Tibial nerve (tissue), 4 donors: Measurements from ENCODE around the gene RNF144B. TPM values are rescaled to one million over a fixed set of nuclear protein-coding genes. Genes with fewer than 3 reads are reported as not detected.

Source experiments
- DNase-seq, 2 donors: peaks; one replicate each; pipeline ENCODE4 v3.0.0-alpha.2; 2019; ENCODE audit warnings: low spot score in 2 of 2
- H3K27ac ChIP-seq, 4 donors: fragments of 200-600 bp; sonication (generic) in 3 of 4; one replicate each; pipeline ENCODE4 v1.5.1; 2017 to 2019; ENCODE audit warnings: mild to moderate bottlenecking in 1 of 4
- H3K27me3 ChIP-seq, 2 donors: fragments of 200-600 bp; sonication (generic) in 1 of 2; one replicate each; pipeline versions ENCODE4 v1.5.1 to v1.6.0; 2017 to 2019
- H3K36me3 ChIP-seq, 3 donors: fragments of 200-600 bp; sonication (generic); one replicate each; pipeline ENCODE4 v1.5.1; 2018 to 2019
- H3K4me1 ChIP-seq, 4 donors: fragments of 200-600 bp; sonication (generic) in 3 of 4; one replicate each; pipeline ENCODE4 v1.5.1; 2017 to 2019
- H3K4me3 ChIP-seq, 4 donors: fragments of 200-600 bp; sonication (generic) in 3 of 4; one replicate each; pipeline ENCODE4 v1.5.1; 2017 to 2019; ENCODE audit warnings: mild to moderate bottlenecking in 1 of 4, moderate library complexity in 1 of 4
- H3K9me3 ChIP-seq, 4 donors: fragments of 200-600 bp; sonication (generic) in 3 of 4; one replicate each; pipeline ENCODE4 v1.5.1; 2017 to 2019
- CTCF ChIP-seq, 5 experiments: fragments of 200-600 bp in 3 of 5; fragments of 450-650 bp in 2 of 5; sonication (generic) in 3 of 5; IDR thresholded peaks; one replicate each; pipeline ENCODE4 v1.5.1; 2016 to 2019; ENCODE audit warnings: antibody characterized with exemption in 5 of 5, mild to moderate bottlenecking in 3 of 5, moderate library complexity in 2 of 5
- EP300 ChIP-seq, 2 donors: sonication (generic); formaldehyde crosslinking; IDR thresholded peaks; one replicate each; pipeline ENCODE4 v1.6.1; 2017; ENCODE audit warnings: antibody characterized with exemption in 2 of 2, mild to moderate bottlenecking in 1 of 2
- POLR2A ChIP-seq, 2 donors: fragments of 450-650 bp; IDR thresholded peaks; one replicate each; pipeline ENCODE4 v1.6.1; 2017; ENCODE audit warnings: antibody characterized with exemption in 2 of 2, mild to moderate bottlenecking in 2 of 2, moderate library complexity in 2 of 2
- WGBS, 2 donors: methylation state at CpG; one replicate each; pipeline ENCODE4 v1.1.5; 2018; 5-methylcytosine and 5-hydroxymethylcytosine counted together
- total RNA-seq, 4 donors: library from RNA; depleted of rRNA; stranded (reverse); fragments of >200 nt; gene quantifications; one replicate each; pipeline ENCODE4 v1.1.0, GENCODE V29; 2016

RNF144B gene
- total RNA-seq, 4 donors from 2014 or later: 6.5 to 15.5 (median 13.6) TPM

- H3K4me3 ChIP-seq: peak overlapping the region in 1 of 4 donors; percentile 54
- H3K27me3 ChIP-seq: peaks cover 0 to 21% of the 10 kb centered on the region in 2 donors
- no peak for TF ChIP-seq EP300 (IDR thresholded peaks at IDR 0.05)
- TF ChIP-seq CTCF (IDR thresholded peaks at IDR 0.05): no peak
- TF ChIP-seq POLR2A (IDR thresholded peaks at IDR 0.05): no peak
- H3K4me1 ChIP-seq: peaks cover 0 to 44% (median 22%) of the 10 kb centered on the region in 4 donors
- no peaks in the 10 kb centered on the region for H3K36me3 ChIP-seq
- WGBS, 2 donors: 51 to 53% methylated on average over 2 of the region's 2 CpGs
- no peaks in the 10 kb centered on the region for H3K9me3 ChIP-seq
- peak overlapping the region in 2 of 4 donors; percentile 70 for H3K27ac ChIP-seq
- DNase-seq: no peak
Measured at GRCh38 chr6:18390476-18390875, 3.3 kb downstream of the RNF144B start.

DNA sequence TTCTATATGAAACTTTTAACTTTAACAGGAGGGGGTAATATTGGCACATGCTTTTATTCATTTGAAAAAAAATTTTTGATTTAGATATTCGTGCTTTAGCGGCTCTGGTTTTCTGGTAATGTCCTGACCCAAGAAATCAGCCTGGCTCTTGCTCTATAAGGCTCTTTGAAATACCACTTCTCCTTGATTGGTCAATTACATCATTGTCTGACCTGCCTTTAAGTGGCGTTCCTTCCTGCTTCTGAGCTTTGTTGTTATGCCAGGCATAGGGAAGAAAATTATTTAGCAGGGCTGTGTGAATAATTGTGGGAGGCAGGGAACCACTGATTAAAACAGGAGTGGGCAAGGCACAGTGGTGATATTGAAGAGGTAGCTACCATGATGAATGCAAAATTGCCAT is 3.9 kb downstream of the RNF144B start:
- peaks cover 0 to 43% (median 22%) of the 10 kb centered on the region in 4 donors for H3K4me1 ChIP-seq
- H3K27ac ChIP-seq: no peak overlapping the region
- peaks cover 0 to 15% of the 10 kb centered on the region in 2 donors for H3K27me3 ChIP-seq
- DNase-seq: no peak
- H3K4me3 ChIP-seq: peak overlapping the region in 1 of 4 donors; percentile 54
- WGBS, 2 donors: 61 to 78% methylated on average over 3 of the region's 3 CpGs
- H3K9me3 ChIP-seq: no peaks in the 10 kb centered on the region
- no peaks in the 10 kb centered on the region for H3K36me3 ChIP-seq
- TF ChIP-seq POLR2A (IDR thresholded peaks at IDR 0.05): no peak
- TF ChIP-seq EP300 (IDR thresholded peaks at IDR 0.05): peak in 1 of 2 donors; percentile 21
- TF ChIP-seq CTCF (IDR thresholded peaks at IDR 0.05): no peak

- 87 to 91% methylated on average over 2 of the region's 2 CpGs for WGBS, 2 donors
- no peaks in the 10 kb centered on the region for H3K9me3 ChIP-seq
- H3K36me3 ChIP-seq: no peaks in the 10 kb centered on the region
Measured at GRCh38 chr6:18392346-18392877, 5.3 kb downstream of the RNF144B start.

DNA sequence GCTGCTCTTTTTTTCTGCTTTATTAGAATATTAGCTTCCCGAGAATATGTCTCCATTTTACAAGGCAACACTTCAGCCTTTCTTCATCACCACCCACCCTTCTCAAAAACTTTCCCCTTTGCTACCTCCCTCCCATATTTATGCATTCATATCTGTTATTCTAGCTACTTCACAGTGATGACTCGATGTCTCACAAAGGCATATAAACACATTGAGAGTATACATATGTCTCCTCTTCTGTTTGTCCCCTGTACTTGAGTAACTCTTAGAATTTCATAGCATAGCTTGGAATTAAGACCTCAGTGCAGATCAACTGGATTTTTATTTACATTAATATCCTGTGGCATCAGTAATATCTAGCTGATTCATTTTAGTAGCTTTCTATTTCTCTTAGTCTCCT is 6.5 kb downstream of the RNF144B start:
- Histone ChIP-seq H3K4me1 (peaks cover 0 to 16% (median 6%) of the 10 kb centered on the region in 4 donors), H3K4me3 (no peak overlapping the region), H3K27me3 (no peaks in the 10 kb centered on the region), H3K9me3 (no peaks in the 10 kb centered on the region), H3K36me3 (no peaks in the 10 kb centered on the region), H3K27ac (no peak overlapping the region)
- WGBS, 2 donors: 91 to 95% methylated on average over 2 of the region's 2 CpGs
- DNase-seq: no peak
- TF ChIP-seq POLR2A (IDR thresholded peaks at IDR 0.05): no peak
- no peak for TF ChIP-seq CTCF (IDR thresholded peaks at IDR 0.05)
- TF ChIP-seq EP300 (IDR thresholded peaks at IDR 0.05): no peak

More at GRCh38 chr6:18392346-18392877, 5.3 kb downstream of the RNF144B start:
- Histone ChIP-seq H3K27me3 (peaks cover 0 to 5% of the 10 kb centered on the region in 2 donors), H3K27ac (no peak overlapping the region), H3K4me1 (peaks cover 0 to 29% (median 12%) of the 10 kb centered on the region in 4 donors), H3K4me3 (no peak overlapping the region)
- TF ChIP-seq EP300 (IDR thresholded peaks at IDR 0.05) (no peak), CTCF (IDR thresholded peaks at IDR 0.05) (peak in 1 of 5 experiments; percentile 8)
- no peak for DNase-seq

DNA sequence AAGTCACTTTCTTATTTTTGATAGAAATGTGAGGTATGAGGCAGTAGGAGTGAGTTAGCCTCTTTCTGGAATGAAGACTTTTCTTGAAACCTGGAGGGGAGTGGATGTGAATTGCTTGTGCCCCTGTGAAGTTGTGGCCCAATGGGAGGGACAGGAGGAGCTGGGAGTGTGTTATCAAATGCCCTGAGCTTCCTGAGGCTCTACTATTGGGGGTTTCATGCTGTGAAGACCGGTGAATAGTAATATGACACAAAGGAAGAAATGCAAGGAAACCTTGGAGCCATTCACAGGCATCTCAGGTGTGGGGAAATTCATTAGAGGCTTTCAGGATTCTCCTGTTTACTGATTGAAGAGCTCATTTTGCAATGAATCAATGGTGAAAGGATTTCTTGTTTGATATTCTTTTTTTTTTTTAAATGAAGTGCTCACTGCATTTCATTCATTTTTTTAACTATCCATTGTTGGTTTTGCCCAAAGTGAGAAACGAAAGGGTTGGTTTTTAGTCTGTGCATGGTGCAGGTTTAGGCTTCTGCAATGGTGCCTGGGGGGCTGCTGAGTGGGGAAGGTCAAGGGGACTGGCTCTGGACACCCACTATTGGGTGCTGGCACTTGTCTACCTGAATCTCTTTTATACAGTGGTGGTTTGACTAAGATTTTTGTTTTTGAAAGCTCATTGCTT is 8.2 kb downstream of the RNF144B start:
- Histone ChIP-seq H3K9me3 (no peaks in the 10 kb centered on the region), H3K27me3 (no peaks in the 10 kb centered on the region), H3K27ac (no peak overlapping the region), H3K4me3 (no peak overlapping the region), H3K36me3 (no peaks in the 10 kb centered on the region), H3K4me1 (peaks cover 0 to under 1% (median 0%) of the 10 kb centered on the region in 4 donors)
- WGBS, 2 donors: 58 to 73% methylated on average over 2 of the region's 2 CpGs
- TF ChIP-seq EP300 (IDR thresholded peaks at IDR 0.05): no peak
- no peak for TF ChIP-seq POLR2A (IDR thresholded peaks at IDR 0.05)
- no peak for TF ChIP-seq CTCF (IDR thresholded peaks at IDR 0.05)
- DNase-seq: no peak
